ENCODE results near the gene SLC38A1.

Gene SLC38A1

GRCh38 chr12:46269429-46270241 is 792 bp upstream of the SLC38A1 start:
- H3K4me3 ChIP-seq (ENCODE audit: low read depth, low read length): peak overlapping the region; percentile 87
- TF ChIP-seq CTCF (IDR thresholded peaks at IDR 0.05; ENCODE audit: borderline replicate concordance, insufficient read depth, low read depth, low read length): no peak

GRCh38 chr12:46267825-46268582 is 839 bp downstream of the SLC38A1 start:
- H3K4me3 ChIP-seq (ENCODE audit: low read depth, low read length): peak overlapping the region; percentile 87
- no peak for TF ChIP-seq CTCF (IDR thresholded peaks at IDR 0.05; ENCODE audit: borderline replicate concordance, insufficient read depth, low read depth, low read length)

- no peak for TF ChIP-seq CTCF (IDR thresholded peaks at IDR 0.05; ENCODE audit: borderline replicate concordance, insufficient read depth, low read depth, low read length)
- H3K4me3 ChIP-seq (ENCODE audit: low read depth, low read length): peak overlapping the region; percentile 87
Measured at GRCh38 chr12:46267575-46267824, 1.3 kb downstream of the SLC38A1 start.

- no peak for TF ChIP-seq CTCF (IDR thresholded peaks at IDR 0.05; ENCODE audit: borderline replicate concordance, insufficient read depth, low read depth, low read length)
- peak overlapping the region; percentile 87 for H3K4me3 ChIP-seq (ENCODE audit: low read depth, low read length)
Measured at GRCh38 chr12:46266869-46267574, 1.8 kb downstream of the SLC38A1 start.

GRCh38 chr12:46266382-46266791 is 2.5 kb downstream of the SLC38A1 start:
- TF ChIP-seq CTCF (IDR thresholded peaks at IDR 0.05; ENCODE audit: borderline replicate concordance, insufficient read depth, low read depth, low read length): no peak
- H3K4me3 ChIP-seq (ENCODE audit: low read depth, low read length): peak overlapping the region; percentile 87

GRCh38 chr12:46265734-46266133 is 3.1 kb downstream of the SLC38A1 start:
- peak overlapping the region; percentile 87 for H3K4me3 ChIP-seq (ENCODE audit: low read depth, low read length)
- TF ChIP-seq CTCF (IDR thresholded peaks at IDR 0.05; ENCODE audit: borderline replicate concordance, insufficient read depth, low read depth, low read length): no peak
